ENCODE data around the gene SPECC1. TPM values are rescaled to one million over a fixed set of nuclear protein-coding genes. Genes with fewer than 3 reads are reported as not detected.

SPECC1 gene
- total RNA-seq, 1 experiment from 2014 or later = 55.3 TPM

Other genes with a start within 250 kb of the SPECC1 start
- gene ULK2, start 141.4 kb upstream of the SPECC1 start, total RNA-seq (2022) = 7.9 and 11.4 TPM in 2 replicates
- 33.7 and 34.1 TPM in 2 replicates for gene AKAP10, start 31.5 kb upstream of the SPECC1 start, total RNA-seq (2022)